Measurements from ENCODE around the gene BCAS3. TPM values are rescaled to one million over a fixed set of nuclear protein-coding genes. Genes with fewer than 3 reads are reported as not detected.

The BCAS3 gene
- total RNA-seq, 4 donors from 2014 or later, result 41.0 to 81.4 (median 45.6) TPM

DNA sequence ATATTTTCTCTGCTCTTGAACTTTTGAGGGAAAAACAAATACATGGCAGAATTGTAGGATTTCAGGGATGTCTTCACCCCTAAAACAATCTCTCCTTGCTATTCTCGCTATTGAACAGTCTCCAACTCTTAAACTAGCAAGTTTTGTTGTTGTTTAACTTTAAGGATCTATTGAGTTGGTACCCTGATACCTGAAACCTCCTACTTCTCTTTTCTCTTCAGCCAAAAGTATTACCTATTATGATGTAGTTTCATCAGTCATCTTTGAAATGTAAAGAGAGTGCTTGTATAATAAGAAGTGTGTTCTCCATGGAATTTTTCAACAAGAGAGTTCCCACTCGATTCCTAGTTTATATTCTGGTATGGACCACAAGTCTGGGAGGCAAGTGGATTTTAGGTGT is 510.4 kb downstream of the BCAS3 start:
- TF ChIP-seq POLR2A (IDR thresholded peaks at IDR 0.05), result no peak
- no peak for TF ChIP-seq EP300 (IDR thresholded peaks at IDR 0.05)
- no peak for TF ChIP-seq POLR2AphosphoS5 (IDR thresholded peaks at IDR 0.05)
- TF ChIP-seq, protein P1, sequence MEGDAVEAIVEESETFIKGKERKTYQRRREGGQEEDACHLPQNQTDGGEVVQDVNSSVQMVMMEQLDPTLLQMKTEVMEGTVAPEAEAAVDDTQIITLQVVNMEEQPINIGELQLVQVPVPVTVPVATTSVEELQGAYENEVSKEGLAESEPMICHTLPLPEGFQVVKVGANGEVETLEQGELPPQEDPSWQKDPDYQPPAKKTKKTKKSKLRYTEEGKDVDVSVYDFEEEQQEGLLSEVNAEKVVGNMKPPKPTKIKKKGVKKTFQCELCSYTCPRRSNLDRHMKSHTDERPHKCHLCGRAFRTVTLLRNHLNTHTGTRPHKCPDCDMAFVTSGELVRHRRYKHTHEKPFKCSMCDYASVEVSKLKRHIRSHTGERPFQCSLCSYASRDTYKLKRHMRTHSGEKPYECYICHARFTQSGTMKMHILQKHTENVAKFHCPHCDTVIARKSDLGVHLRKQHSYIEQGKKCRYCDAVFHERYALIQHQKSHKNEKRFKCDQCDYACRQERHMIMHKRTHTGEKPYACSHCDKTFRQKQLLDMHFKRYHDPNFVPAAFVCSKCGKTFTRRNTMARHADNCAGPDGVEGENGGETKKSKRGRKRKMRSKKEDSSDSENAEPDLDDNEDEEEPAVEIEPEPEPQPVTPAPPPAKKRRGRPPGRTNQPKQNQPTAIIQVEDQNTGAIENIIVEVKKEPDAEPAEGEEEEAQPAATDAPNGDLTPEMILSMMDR (IDR thresholded peaks at IDR 0.05), result no peak
- H3K36me3 ChIP-seq, result no peaks in the 10 kb centered on the region
- H3K9me3 ChIP-seq, result no peaks in the 10 kb centered on the region
- no peak overlapping the region for H3K27ac ChIP-seq
- H3K4me3 ChIP-seq, result no peak overlapping the region
- WGBS, result 94% methylated on average over 2 of the region's 2 CpGs
- H3K27me3 ChIP-seq, result no peaks in the 10 kb centered on the region
- no peaks in the 10 kb centered on the region for H3K4me1 ChIP-seq
- DNase-seq (ENCODE audit: low spot score in 2 of 2), result no peak

DNA sequence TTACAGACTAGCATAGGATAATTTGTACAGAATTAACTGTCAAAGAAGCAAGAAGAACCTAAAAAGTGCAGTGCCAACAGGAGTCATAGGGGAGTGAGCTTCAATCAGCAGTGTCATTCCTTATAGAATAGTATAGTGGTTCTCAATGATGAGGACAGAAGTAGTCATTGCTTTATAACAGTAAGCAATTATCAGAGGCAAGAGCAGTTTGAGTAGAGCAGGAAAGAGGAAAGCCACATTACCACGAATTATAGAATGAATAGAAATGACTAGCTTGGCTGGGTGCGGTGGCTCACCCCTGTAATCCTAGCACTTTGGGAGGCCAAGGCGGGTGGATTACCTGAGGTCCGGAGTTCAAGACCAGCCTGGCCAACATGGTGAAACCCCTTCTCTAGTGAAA is 512.3 kb downstream of the BCAS3 start:
- Histone ChIP-seq H3K4me1 (no peaks in the 10 kb centered on the region), H3K27me3 (no peaks in the 10 kb centered on the region), H3K9me3 (no peaks in the 10 kb centered on the region), H3K27ac (no peak overlapping the region), H3K4me3 (no peak overlapping the region), H3K36me3 (no peaks in the 10 kb centered on the region)
- 95% methylated on average over 4 of the region's 4 CpGs for WGBS
- TF ChIP-seq EP300 (IDR thresholded peaks at IDR 0.05) (no peak), POLR2AphosphoS5 (IDR thresholded peaks at IDR 0.05) (no peak), POLR2A (IDR thresholded peaks at IDR 0.05) (no peak)
- TF ChIP-seq, protein P1 (IDR thresholded peaks at IDR 0.05), result no peak
- no peak for DNase-seq (ENCODE audit: low spot score in 2 of 2)

DNA sequence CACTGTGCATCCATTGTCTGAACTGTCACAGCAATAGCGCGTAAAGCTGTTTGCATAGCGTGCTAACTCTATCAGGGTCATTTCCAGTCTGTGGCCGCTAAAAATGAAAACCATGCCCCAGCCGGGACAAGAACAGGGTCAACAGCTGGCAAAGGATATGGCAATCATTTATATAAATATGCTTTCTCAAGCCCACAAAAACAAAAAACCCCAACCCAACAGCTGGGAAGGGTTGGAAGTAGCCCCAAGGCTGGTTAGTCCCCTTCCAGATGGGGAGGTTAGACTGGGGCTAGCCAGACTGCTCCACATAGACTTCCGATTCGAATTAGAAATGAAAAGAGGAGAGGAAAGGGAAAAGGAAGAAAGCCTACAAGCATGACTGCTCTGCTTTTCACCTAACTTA is 518.7 kb downstream of the BCAS3 start:
- no peak for DNase-seq (ENCODE audit: low spot score in 2 of 2)
- Histone ChIP-seq H3K27ac (no peak overlapping the region), H3K4me1 (no peaks in the 10 kb centered on the region), H3K27me3 (no peaks in the 10 kb centered on the region), H3K9me3 (no peaks in the 10 kb centered on the region), H3K36me3 (no peaks in the 10 kb centered on the region), H3K4me3 (no peak overlapping the region)
- TF ChIP-seq EP300 (IDR thresholded peaks at IDR 0.05), result no peak
- no peak for TF ChIP-seq POLR2A (IDR thresholded peaks at IDR 0.05)
- TF ChIP-seq, protein P1 (IDR thresholded peaks at IDR 0.05), result no peak
- no peak for TF ChIP-seq POLR2AphosphoS5 (IDR thresholded peaks at IDR 0.05)
- 82% methylated on average over 7 of the region's 7 CpGs for WGBS

DNA sequence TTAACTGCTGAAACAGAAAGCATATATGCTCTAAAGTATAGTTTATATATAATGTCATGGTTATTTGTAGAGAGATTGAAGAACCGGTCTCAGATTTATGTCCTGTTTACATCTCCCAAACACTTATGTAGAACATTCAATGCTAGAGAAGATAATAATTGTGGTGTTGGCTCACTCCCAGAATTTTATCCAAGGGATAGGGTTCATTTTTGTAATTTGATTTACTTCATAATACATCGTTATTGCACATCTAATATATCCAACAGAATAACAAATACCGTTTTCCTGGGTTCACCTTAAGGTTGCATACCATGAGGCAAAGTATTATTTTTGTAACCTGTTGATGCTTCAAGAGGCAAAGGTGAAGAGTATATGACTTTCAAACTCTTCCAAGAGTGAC is 519.1 kb downstream of the BCAS3 start:
- no peak overlapping the region for H3K27ac ChIP-seq

DNA sequence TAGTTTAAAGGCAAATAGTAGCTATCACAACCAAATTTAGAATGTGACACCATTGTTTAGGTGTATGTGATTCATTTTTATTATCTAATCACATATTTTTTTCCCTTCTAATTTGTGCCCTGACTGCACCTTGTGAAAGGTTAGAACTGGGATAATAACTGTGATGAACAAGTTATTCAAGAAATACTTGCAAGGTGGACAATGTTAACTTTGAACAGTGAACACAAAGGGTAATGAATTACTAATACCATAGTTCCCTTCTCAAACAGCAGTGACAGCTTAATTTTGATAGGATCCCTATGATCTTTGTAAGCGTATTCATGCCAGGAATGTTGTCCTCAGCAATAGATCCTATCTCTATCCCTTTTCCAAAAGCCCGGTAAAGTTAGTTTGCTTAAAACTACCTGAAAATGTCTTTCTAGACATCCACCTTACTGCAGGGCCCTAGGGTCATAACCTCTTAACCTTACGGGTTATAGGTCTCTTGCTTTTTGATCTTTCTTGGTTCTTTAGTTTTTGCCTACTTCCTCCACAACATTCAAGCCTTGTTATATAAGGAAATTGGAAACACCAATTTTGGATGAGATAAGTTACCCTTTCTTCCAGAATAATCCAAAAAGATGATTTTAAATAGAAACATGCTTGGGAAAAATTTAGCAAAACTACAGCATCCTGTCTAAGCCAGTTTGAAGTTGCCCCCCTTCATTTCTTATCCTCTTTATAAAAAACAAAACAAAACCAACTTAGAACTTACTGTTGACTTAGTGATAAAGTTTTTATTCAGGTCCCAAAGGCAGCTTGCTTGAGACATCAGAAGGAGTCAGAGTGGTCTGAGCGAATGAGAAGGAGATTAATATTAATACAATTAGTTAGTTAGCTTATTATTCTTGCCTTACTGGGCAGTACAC is 522.0 kb downstream of the BCAS3 start:
- H3K27ac ChIP-seq, result no peak overlapping the region

More for the DNA sequence above, 519.1 kb downstream of the BCAS3 start:
- no peaks in the 10 kb centered on the region for H3K27me3 ChIP-seq
- WGBS, result 71% methylated on average over 3 of the region's 3 CpGs
- no peak for DNase-seq (ENCODE audit: low spot score in 2 of 2)
- H3K4me1 ChIP-seq, result no peaks in the 10 kb centered on the region
- H3K4me3 ChIP-seq, result no peak overlapping the region
- no peaks in the 10 kb centered on the region for H3K9me3 ChIP-seq
- no peak for TF ChIP-seq POLR2A (IDR thresholded peaks at IDR 0.05)
- TF ChIP-seq EP300 (IDR thresholded peaks at IDR 0.05), result no peak
- TF ChIP-seq POLR2AphosphoS5 (IDR thresholded peaks at IDR 0.05), result no peak
- TF ChIP-seq, protein P1 (IDR thresholded peaks at IDR 0.05), result no peak
- H3K36me3 ChIP-seq, result no peaks in the 10 kb centered on the region

More for the DNA sequence above, 522.0 kb downstream of the BCAS3 start:
- Histone ChIP-seq H3K4me3 (no peak overlapping the region), H3K4me1 (no peaks in the 10 kb centered on the region), H3K27me3 (no peaks in the 10 kb centered on the region), H3K9me3 (no peaks in the 10 kb centered on the region), H3K36me3 (no peaks in the 10 kb centered on the region)
- TF ChIP-seq, protein P1 (IDR thresholded peaks at IDR 0.05), result no peak
- no peak for TF ChIP-seq POLR2AphosphoS5 (IDR thresholded peaks at IDR 0.05)
- TF ChIP-seq POLR2A (IDR thresholded peaks at IDR 0.05), result no peak
- no peak for TF ChIP-seq EP300 (IDR thresholded peaks at IDR 0.05)
- DNase-seq (ENCODE audit: low spot score in 2 of 2), result no peak
- WGBS, result 82% methylated on average over 4 of the region's 4 CpGs
